ENCODE results near the gene SMC6. TPM values are rescaled to one million over a fixed set of nuclear protein-coding genes. Genes with fewer than 3 reads are reported as not detected.

The SMC6 gene
- total RNA-seq, 1 donor from 2014 or later, result 33.6 TPM

- no peaks in the 10 kb centered on the region for H3K4me1 Mint-ChIP-seq
- no peak for DNase-seq (ENCODE audit: low read depth, low spot score)
- peaks cover 2% of the 10 kb centered on the region for H3K36me3 Mint-ChIP-seq (ENCODE audit: low read depth)
- H3K9me3 Mint-ChIP-seq, result peaks cover 3% of the 10 kb centered on the region
- no peak overlapping the region for H3K4me3 Mint-ChIP-seq
- TF ChIP-seq CTCF (conservative IDR thresholded peaks at IDR 0.05), result no peak
- no peaks in the 10 kb centered on the region for H3K27me3 Mint-ChIP-seq (ENCODE audit: low read depth)
- no peak overlapping the region for H3K27ac Mint-ChIP-seq (ENCODE audit: unreplicated experiment)
Observed at GRCh38 chr2:17627434-17627833, 126.2 kb downstream of the SMC6 start.

GRCh38 chr2:17626986-17627385 lies 126.6 kb downstream of the SMC6 start:
- Mint-ChIP-seq H3K9me3 (peaks cover 3% of the 10 kb centered on the region), H3K4me1 (no peaks in the 10 kb centered on the region), H3K27ac (ENCODE audit: unreplicated experiment) (no peak overlapping the region), H3K4me3 (no peak overlapping the region), H3K27me3 (ENCODE audit: low read depth) (no peaks in the 10 kb centered on the region), H3K36me3 (ENCODE audit: low read depth) (peaks cover 2% of the 10 kb centered on the region)
- no peak for DNase-seq (ENCODE audit: low read depth, low spot score)
- TF ChIP-seq CTCF (conservative IDR thresholded peaks at IDR 0.05), result no peak

- no peaks in the 10 kb centered on the region for H3K27me3 Mint-ChIP-seq (ENCODE audit: low read depth)
- no peak for DNase-seq (ENCODE audit: low read depth, low spot score)
- peaks cover 3% of the 10 kb centered on the region for H3K9me3 Mint-ChIP-seq
- H3K36me3 Mint-ChIP-seq (ENCODE audit: low read depth), result peaks cover 2% of the 10 kb centered on the region
- H3K4me1 Mint-ChIP-seq, result no peaks in the 10 kb centered on the region
- H3K4me3 Mint-ChIP-seq, result no peak overlapping the region
- H3K27ac Mint-ChIP-seq (ENCODE audit: unreplicated experiment), result no peak overlapping the region
- no peak for TF ChIP-seq CTCF (conservative IDR thresholded peaks at IDR 0.05)
Observed at GRCh38 chr2:17625446-17625845, 128.2 kb downstream of the SMC6 start.

GRCh38 chr2:17621781-17622180 lies 131.8 kb downstream of the SMC6 start:
- no peaks in the 10 kb centered on the region for H3K36me3 Mint-ChIP-seq (ENCODE audit: low read depth)
- H3K4me3 Mint-ChIP-seq, result no peak overlapping the region
- no peak for TF ChIP-seq CTCF (conservative IDR thresholded peaks at IDR 0.05)
- H3K9me3 Mint-ChIP-seq, result no peaks in the 10 kb centered on the region
- no peak overlapping the region for H3K27ac Mint-ChIP-seq (ENCODE audit: unreplicated experiment)
- no peak for DNase-seq (ENCODE audit: low read depth, low spot score)
- no peaks in the 10 kb centered on the region for H3K27me3 Mint-ChIP-seq (ENCODE audit: low read depth)
- peaks cover 4% of the 10 kb centered on the region for H3K4me1 Mint-ChIP-seq

GRCh38 chr2:17620841-17621240 lies 132.8 kb downstream of the SMC6 start:
- no peaks in the 10 kb centered on the region for H3K9me3 Mint-ChIP-seq
- TF ChIP-seq CTCF (conservative IDR thresholded peaks at IDR 0.05), result no peak
- no peak for DNase-seq (ENCODE audit: low read depth, low spot score)
- no peak overlapping the region for H3K27ac Mint-ChIP-seq (ENCODE audit: unreplicated experiment)
- no peak overlapping the region for H3K4me3 Mint-ChIP-seq
- no peaks in the 10 kb centered on the region for H3K36me3 Mint-ChIP-seq (ENCODE audit: low read depth)
- H3K27me3 Mint-ChIP-seq (ENCODE audit: low read depth), result no peaks in the 10 kb centered on the region
- peaks cover 4% of the 10 kb centered on the region for H3K4me1 Mint-ChIP-seq

- no peak for DNase-seq (ENCODE audit: low read depth, low spot score)
- H3K27me3 Mint-ChIP-seq (ENCODE audit: low read depth), result no peaks in the 10 kb centered on the region
- TF ChIP-seq CTCF (conservative IDR thresholded peaks at IDR 0.05), result no peak
- no peaks in the 10 kb centered on the region for H3K36me3 Mint-ChIP-seq (ENCODE audit: low read depth)
- H3K4me1 Mint-ChIP-seq, result peaks cover 4% of the 10 kb centered on the region
- no peaks in the 10 kb centered on the region for H3K9me3 Mint-ChIP-seq
- no peak overlapping the region for H3K4me3 Mint-ChIP-seq
- no peak overlapping the region for H3K27ac Mint-ChIP-seq (ENCODE audit: unreplicated experiment)
Observed at GRCh38 chr2:17620280-17620679, 133.3 kb downstream of the SMC6 start.
